HCT116 (cell line): ENCODE measurements around the gene PRLHR. TPM values are rescaled to one million over a fixed set of nuclear protein-coding genes. Genes with fewer than 3 reads are reported as not detected.

Experiments used
- ATAC-seq: fragments of 200-7000 bp; cut with Tn5 transposase; 2 replicates; pipeline ENCODE4 v1.9.1; 2020; ENCODE audit warnings: mild to moderate bottlenecking, moderate library complexity
- BruUV-seq: library from RNA; stranded (reverse); fragments of 400-500 nt; replicated peaks from 2 replicates; lab custom pipeline; 2021; lab: Mats Ljungman, UMichigan
- CTCF ChIA-PET: fragments of 300-600 bp; sonication (Branson Sonifier 250); formaldehyde crosslinking; loops from one replicate; lab custom pipeline; 2021; ENCODE audit warnings: antibody characterized with exemption; lab: Charles Lee
- POLR2A ChIA-PET: fragments of 300-600, 350-600 bp; sonication (Branson Sonifier 250); formaldehyde crosslinking; loops from one replicate; lab custom pipeline; 2021; ENCODE audit warnings: antibody characterized with exemption; lab: Charles Lee
- RAD21 ChIA-PET, 2 experiments: fragments of 300-600 bp; sonication (Branson Sonifier 250); formaldehyde crosslinking; loops; one replicate each; lab custom pipeline; 2023; ENCODE audit warnings: low total read pairs in 2 of 2; ENCODE audit not compliant: uncharacterized antibody in 2 of 2, unreplicated experiment in 2 of 2, low non-redundant PET in 1 of 2; lab: Charles Lee
- DNase-seq: peaks from one replicate; pipeline ENCODE4 v3.0.0-alpha.2; 2010; ENCODE audit warnings: low read depth, low spot score
- H2AFZ ChIP-seq: fragments of 200-600 bp; shearing (Covaris generic), sonication (generic); 2 replicates; pipeline ENCODE4 v1.6.1; 2017; ENCODE audit warnings: low read depth, mixed run types, mixed read lengths, antibody characterized with exemption, low read length; ENCODE audit not compliant: poor library complexity, severe bottlenecking
- H3K27ac ChIP-seq: 2 replicates; pipeline ENCODE4 v1.5.1; 2012; ENCODE audit warnings: low read depth, low read length
- H3K27me3 ChIP-seq: fragments of 200-600 bp; sonication (generic); 2 replicates; pipeline ENCODE4 v1.6.1; 2016; ENCODE audit warnings: mixed run types, low read length, mixed read lengths; ENCODE audit not compliant: insufficient read depth
- H3K36me3 ChIP-seq, 2 experiments: fragments of 200-500 bp in 1 of 2; fragments of 200-600 bp in 1 of 2; sonication (Bioruptor generic) in 1 of 2; sonication (generic) in 1 of 2; 2 replicates each; pipeline versions ENCODE4 v1.5.1 to v1.6.1; 2014 to 2016; ENCODE audit warnings: low read length in 2 of 2, inconsistent platforms in 1 of 2, mixed read lengths in 1 of 2, mixed run types in 1 of 2; ENCODE audit not compliant: insufficient read depth in 2 of 2, control insufficient read depth in 1 of 2
- H3K4me1 ChIP-seq, 2 experiments: fragments of 200-600 bp in 1 of 2; sonication (generic) in 1 of 2; 2 replicates each; pipeline versions ENCODE4 v1.5.1 to v1.6.1; 2012 to 2017; ENCODE audit warnings: low read length in 2 of 2, inconsistent platforms in 1 of 2, mild to moderate bottlenecking in 1 of 2, mixed read lengths in 1 of 2, mixed run types in 1 of 2, moderate library complexity in 1 of 2; ENCODE audit not compliant: insufficient read depth in 2 of 2, control insufficient read depth in 1 of 2
- H3K4me2 ChIP-seq: fragments of 200-600 bp; sonication (generic); 2 replicates; pipeline ENCODE4 v1.6.1; 2017; ENCODE audit warnings: mixed run types, low read length, mixed read lengths
- H3K4me3 ChIP-seq, 2 experiments: fragments of 200-600 bp in 1 of 2; sonication (generic) in 1 of 2; replicated peaks in 1 of 2; 2 replicates each; pipeline ENCODE4 v1.5.1; 2011 to 2016; ENCODE audit warnings: low read length in 2 of 2, control low read depth in 1 of 2, low read depth in 1 of 2, mild to moderate bottlenecking in 1 of 2, mixed read lengths in 1 of 2, mixed run types in 1 of 2
- H3K79me2 ChIP-seq: fragments of 200-600 bp; sonication (generic); 2 replicates; pipeline ENCODE4 v1.6.1; 2017; ENCODE audit warnings: mild to moderate bottlenecking, mixed run types, low read length, moderate library complexity, mixed read lengths; ENCODE audit not compliant: insufficient read depth
- H3K9ac ChIP-seq: fragments of 200-600 bp; sonication (generic); 2 replicates; pipeline ENCODE4 v1.6.1; 2016; ENCODE audit warnings: low read length, mixed read lengths
- H3K9me2 ChIP-seq: fragments of 200-600 bp; sonication (generic), shearing (Covaris generic); 2 replicates; pipeline ENCODE4 v1.6.1; 2017; ENCODE audit warnings: mixed run types, mild to moderate bottlenecking, moderate library complexity; ENCODE audit not compliant: insufficient read depth
- H3K9me3 ChIP-seq, 2 experiments: fragments of 200-500 bp in 1 of 2; fragments of 200-600 bp in 1 of 2; sonication (Bioruptor generic) in 1 of 2; sonication (generic) in 1 of 2; 2 replicates each; pipeline ENCODE4 v1.6.1; 2014 to 2017; ENCODE audit warnings: low read length in 2 of 2, mixed read lengths in 2 of 2, inconsistent platforms in 1 of 2, low read depth in 1 of 2, mild to moderate bottlenecking in 1 of 2, mixed run types in 1 of 2, moderate library complexity in 1 of 2; ENCODE audit not compliant: control insufficient read depth in 1 of 2, insufficient read depth in 1 of 2
- H4K20me1 ChIP-seq: fragments of 200-600 bp; sonication (generic), shearing (Covaris generic); 2 replicates; pipeline ENCODE4 v1.6.1; 2017; ENCODE audit warnings: mixed run types, mild to moderate bottlenecking, moderate library complexity; ENCODE audit not compliant: insufficient read depth
- CBX3 ChIP-seq: IDR thresholded peaks from 2 replicates; pipeline ENCODE4 v1.6.1; 2012; ENCODE audit warnings: low read depth
- EZH2 ChIP-seq: fragments of 200-600 bp; sonication (generic); IDR thresholded peaks from 2 replicates; pipeline ENCODE4 v1.6.1; 2017; ENCODE audit warnings: antibody characterized with exemption, mixed run types
- EZH2phosphoT487 ChIP-seq: fragments of 200-600 bp; IDR thresholded peaks from 2 replicates; pipeline ENCODE4 v1.6.1; 2018; ENCODE audit warnings: antibody characterized with exemption, borderline replicate concordance
- JUND ChIP-seq: IDR thresholded peaks from 2 replicates; pipeline ENCODE4 v1.6.1; 2012
- POLR2A ChIP-seq: IDR thresholded peaks from 2 replicates; pipeline ENCODE4 v1.7.0; 2011; ENCODE audit warnings: borderline replicate concordance; ENCODE audit not compliant: insufficient read depth, insufficient read length; ENCODE audit errors: extremely low read depth
- RAD21 ChIP-seq: IDR thresholded peaks from 2 replicates; pipeline ENCODE4 v1.6.1; 2012; ENCODE audit warnings: low read depth, mild to moderate bottlenecking
- SRF ChIP-seq: IDR thresholded peaks from 2 replicates; pipeline ENCODE4 v1.6.1; 2012; ENCODE audit warnings: low read depth
- TCF7L2 ChIP-seq: IDR thresholded peaks from 2 replicates; pipeline ENCODE4 v1.7.0; 2011; ENCODE audit warnings: borderline replicate concordance, inconsistent platforms; ENCODE audit not compliant: insufficient read depth, insufficient read length; ENCODE audit errors: extremely low read depth
- YY1 ChIP-seq: IDR thresholded peaks from 2 replicates; pipeline ENCODE4 v1.6.1; 2011; ENCODE audit warnings: low read length, low read depth, moderate library complexity, mild to moderate bottlenecking; ENCODE audit not compliant: insufficient replicate concordance; ENCODE audit errors: extremely low read depth
- ZFX ChIP-seq: fragments of 450-650 bp; IDR thresholded peaks from 2 replicates; pipeline ENCODE4 v1.6.1; 2017
- ZNF274 ChIP-seq: fragments of 200-500 bp; sonication (Bioruptor generic); IDR thresholded peaks from 2 replicates; pipeline ENCODE4 v1.6.1; 2014; ENCODE audit warnings: mild to moderate bottlenecking, low read depth, low read length, inconsistent platforms
- intact Hi-C: fragments of 100-400 bp; cut with micrococcal nuclease; formaldehyde crosslinking; loops from 2 replicates; pipeline ENCODE4 v1.10.0; 2022
- total RNA-seq: library from RNA; stranded (reverse); gene quantifications from one replicate; pipeline ENCODE4 v1.2.1, GENCODE V29; 2021; ENCODE audit not compliant: unreplicated experiment
- TF ChIP-seq, protein P1 (sequence below): IDR thresholded peaks from 2 replicates; pipeline ENCODE4 v1.6.1; 2012; ENCODE audit warnings: low read depth
- TF ChIP-seq, protein P2 (sequence below): IDR thresholded peaks from 2 replicates; pipeline ENCODE4 v1.6.1; 2012
- TF ChIP-seq, protein P3 (sequence below): IDR thresholded peaks from 2 replicates; pipeline ENCODE4 v1.6.1; 2011; ENCODE audit warnings: mild to moderate bottlenecking, low read length, moderate library complexity; ENCODE audit not compliant: insufficient replicate concordance; ENCODE audit errors: extremely low read depth

PRLHR gene
- total RNA-seq, 1 experiment from 2014 or later: not detected

DNA sequence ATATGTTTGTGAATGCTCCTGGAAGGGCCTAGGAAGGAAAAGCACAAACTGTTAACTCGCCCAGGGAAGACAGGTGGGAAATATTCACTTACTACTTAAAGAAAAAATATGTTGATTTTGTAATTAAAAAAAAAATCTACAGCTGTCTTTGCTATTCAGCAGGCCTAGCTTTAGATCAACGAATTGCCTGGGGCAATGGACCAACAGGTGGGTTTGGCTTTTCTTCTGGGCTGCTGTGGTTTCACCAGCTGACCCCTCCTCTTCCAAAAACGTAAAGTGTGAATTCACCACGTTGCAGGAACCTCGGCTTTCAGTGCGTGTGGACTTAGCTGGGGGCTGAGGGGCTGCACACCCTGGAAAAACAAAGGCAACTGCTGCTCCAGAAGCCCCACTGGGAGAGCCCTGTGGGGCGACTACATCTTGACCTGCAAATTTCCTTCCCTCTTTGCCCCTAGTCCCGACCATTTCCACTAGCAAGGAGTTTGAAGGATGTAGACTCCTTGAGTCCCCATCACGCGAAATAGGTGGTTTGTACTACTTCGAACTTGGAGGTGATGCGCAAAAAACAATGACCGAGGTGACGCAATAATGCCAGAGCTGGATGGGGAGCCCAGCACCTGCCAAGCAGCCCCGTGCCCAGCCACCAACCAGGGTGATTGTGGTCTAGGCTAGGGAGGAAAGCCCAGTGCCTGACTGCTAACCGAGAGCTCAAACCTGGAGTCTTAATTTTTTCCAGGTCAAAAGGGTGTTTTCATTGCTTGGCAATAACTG is 7.4 kb downstream of the PRLHR start:
- no peak for TF ChIP-seq ZFX
- Histone ChIP-seq H3K27me3 (peaks cover 57% of the 10 kb centered on the region), H3K36me3 (no peaks in the 10 kb centered on the region), H4K20me1 (no peaks in the 10 kb centered on the region), H3K4me2 (no peak overlapping the region), H3K4me3 (no peak overlapping the region), H3K27ac (no peak overlapping the region), H3K4me1 (peaks cover 0 to 12% of the 10 kb centered on the region in 2 experiments; a peak in 2 of 4 replicates), H2AFZ (no peak overlapping the region), H3K9ac (no peak overlapping the region), H3K79me2 (no peaks in the 10 kb centered on the region), H3K9me3 (no peaks in the 10 kb centered on the region; a peak in 1 of 4 replicates), H3K9me2 (no peaks in the 10 kb centered on the region)
- ChIA-PET CTCF (interaction anchor here (0.7 to 0.8 kb wide), 2 partner anchors 9 to 20 kb away, joined by 3 read pairs; no protein-coding TSS in a partner anchor), RAD21 (interaction anchor here in 1 of 2 experiments (0.7 kb wide), 1 partner anchor 20 kb away, joined by 3 read pairs; no protein-coding TSS in a partner anchor), POLR2A (no interaction called here)
- ATAC-seq (no peak), DNase-seq (no peak)
- intact Hi-C loops: no loop called here
- BruUV-seq: no TSS peak

DNA sequence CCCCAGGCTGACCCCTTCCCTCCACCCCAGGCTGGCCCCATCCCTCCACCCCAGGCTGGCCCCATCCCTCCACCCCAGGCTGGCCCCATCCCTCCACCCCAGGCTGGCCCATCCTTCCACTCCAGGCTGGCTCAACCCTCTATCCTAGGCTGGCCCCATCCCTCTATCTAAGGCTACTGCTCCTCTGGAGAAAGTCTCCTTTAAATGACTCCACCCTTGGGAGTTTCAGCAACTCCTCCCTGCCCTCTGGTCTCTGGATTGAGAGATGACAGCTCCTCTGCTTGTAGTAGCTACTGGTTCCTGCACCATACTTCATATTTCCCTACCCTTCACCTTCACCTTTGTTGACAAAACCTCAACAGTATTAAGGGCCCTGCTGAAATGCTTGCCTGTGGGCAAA is 8.5 kb downstream of the PRLHR start:
- no peaks in the 10 kb centered on the region for H4K20me1 ChIP-seq
- ATAC-seq: no peak
- H3K79me2 ChIP-seq: no peaks in the 10 kb centered on the region
- intact Hi-C loops: no loop called here
- no peaks in the 10 kb centered on the region for H3K36me3 ChIP-seq
- no TSS peak for BruUV-seq
- H3K4me1 ChIP-seq: peaks cover 0 to 12% of the 10 kb centered on the region in 2 experiments; a peak in 2 of 4 replicates
- POLR2A ChIA-PET: no interaction called here
- H2AFZ ChIP-seq: no peak overlapping the region
- CTCF ChIA-PET: no interaction called here
- H3K27me3 ChIP-seq: peaks cover 45% of the 10 kb centered on the region
- RAD21 ChIA-PET: no interaction called here
- no peak for DNase-seq
- H3K9ac ChIP-seq: no peak overlapping the region
- H3K9me2 ChIP-seq: no peaks in the 10 kb centered on the region
- H3K4me3 ChIP-seq: no peak overlapping the region
- no peak overlapping the region for H3K27ac ChIP-seq
- H3K4me2 ChIP-seq: no peak overlapping the region
- no peaks in the 10 kb centered on the region; a peak in 1 of 4 replicates for H3K9me3 ChIP-seq
- TF ChIP-seq RAD21 (no peak), EZH2 (no peak), POLR2A (no peak), TCF7L2 (no peak), SRF (no peak), YY1 (no peak), JUND (no peak), EZH2phosphoT487 (no peak), CBX3 (no peak), ZFX (no peak), ZNF274 (no peak)
- TF ChIP-seq, protein P1, sequence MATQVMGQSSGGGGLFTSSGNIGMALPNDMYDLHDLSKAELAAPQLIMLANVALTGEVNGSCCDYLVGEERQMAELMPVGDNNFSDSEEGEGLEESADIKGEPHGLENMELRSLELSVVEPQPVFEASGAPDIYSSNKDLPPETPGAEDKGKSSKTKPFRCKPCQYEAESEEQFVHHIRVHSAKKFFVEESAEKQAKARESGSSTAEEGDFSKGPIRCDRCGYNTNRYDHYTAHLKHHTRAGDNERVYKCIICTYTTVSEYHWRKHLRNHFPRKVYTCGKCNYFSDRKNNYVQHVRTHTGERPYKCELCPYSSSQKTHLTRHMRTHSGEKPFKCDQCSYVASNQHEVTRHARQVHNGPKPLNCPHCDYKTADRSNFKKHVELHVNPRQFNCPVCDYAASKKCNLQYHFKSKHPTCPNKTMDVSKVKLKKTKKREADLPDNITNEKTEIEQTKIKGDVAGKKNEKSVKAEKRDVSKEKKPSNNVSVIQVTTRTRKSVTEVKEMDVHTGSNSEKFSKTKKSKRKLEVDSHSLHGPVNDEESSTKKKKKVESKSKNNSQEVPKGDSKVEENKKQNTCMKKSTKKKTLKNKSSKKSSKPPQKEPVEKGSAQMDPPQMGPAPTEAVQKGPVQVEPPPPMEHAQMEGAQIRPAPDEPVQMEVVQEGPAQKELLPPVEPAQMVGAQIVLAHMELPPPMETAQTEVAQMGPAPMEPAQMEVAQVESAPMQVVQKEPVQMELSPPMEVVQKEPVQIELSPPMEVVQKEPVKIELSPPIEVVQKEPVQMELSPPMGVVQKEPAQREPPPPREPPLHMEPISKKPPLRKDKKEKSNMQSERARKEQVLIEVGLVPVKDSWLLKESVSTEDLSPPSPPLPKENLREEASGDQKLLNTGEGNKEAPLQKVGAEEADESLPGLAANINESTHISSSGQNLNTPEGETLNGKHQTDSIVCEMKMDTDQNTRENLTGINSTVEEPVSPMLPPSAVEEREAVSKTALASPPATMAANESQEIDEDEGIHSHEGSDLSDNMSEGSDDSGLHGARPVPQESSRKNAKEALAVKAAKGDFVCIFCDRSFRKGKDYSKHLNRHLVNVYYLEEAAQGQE: no peak
- TF ChIP-seq, protein P2, sequence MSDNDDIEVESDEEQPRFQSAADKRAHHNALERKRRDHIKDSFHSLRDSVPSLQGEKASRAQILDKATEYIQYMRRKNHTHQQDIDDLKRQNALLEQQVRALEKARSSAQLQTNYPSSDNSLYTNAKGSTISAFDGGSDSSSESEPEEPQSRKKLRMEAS: no peak
- TF ChIP-seq, protein P3, sequence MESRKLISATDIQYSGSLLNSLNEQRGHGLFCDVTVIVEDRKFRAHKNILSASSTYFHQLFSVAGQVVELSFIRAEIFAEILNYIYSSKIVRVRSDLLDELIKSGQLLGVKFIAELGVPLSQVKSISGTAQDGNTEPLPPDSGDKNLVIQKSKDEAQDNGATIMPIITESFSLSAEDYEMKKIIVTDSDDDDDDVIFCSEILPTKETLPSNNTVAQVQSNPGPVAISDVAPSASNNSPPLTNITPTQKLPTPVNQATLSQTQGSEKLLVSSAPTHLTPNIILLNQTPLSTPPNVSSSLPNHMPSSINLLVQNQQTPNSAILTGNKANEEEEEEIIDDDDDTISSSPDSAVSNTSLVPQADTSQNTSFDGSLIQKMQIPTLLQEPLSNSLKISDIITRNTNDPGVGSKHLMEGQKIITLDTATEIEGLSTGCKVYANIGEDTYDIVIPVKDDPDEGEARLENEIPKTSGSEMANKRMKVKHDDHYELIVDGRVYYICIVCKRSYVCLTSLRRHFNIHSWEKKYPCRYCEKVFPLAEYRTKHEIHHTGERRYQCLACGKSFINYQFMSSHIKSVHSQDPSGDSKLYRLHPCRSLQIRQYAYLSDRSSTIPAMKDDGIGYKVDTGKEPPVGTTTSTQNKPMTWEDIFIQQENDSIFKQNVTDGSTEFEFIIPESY: no peak
